Adipocyte (in vitro differentiated cells): ENCODE measurements around the gene PRKN.
A peak's percentile ranks its signal among the peaks of the same experiment; 100 is the strongest.

Experiments used
- DNase-seq: peaks from one replicate; pipeline ENCODE4 v3.0.0-alpha.2; 2015; ENCODE audit warnings: low read depth
- H3K27me3 ChIP-seq: replicated peaks from 2 replicates; pipeline ENCODE4 v1.7.0; 2013; ENCODE audit warnings: mild to moderate bottlenecking, low read length, moderate library complexity; ENCODE audit not compliant: control insufficient read depth, insufficient read depth
- H3K36me3 ChIP-seq: 2 replicates; pipeline ENCODE4 v1.7.0; 2013; ENCODE audit warnings: low read length, mild to moderate bottlenecking, moderate library complexity; ENCODE audit not compliant: control insufficient read depth, insufficient read depth, severe bottlenecking
- H3K4me1 ChIP-seq: 2 replicates; pipeline ENCODE4 v1.7.0; 2013; ENCODE audit warnings: mild to moderate bottlenecking, low read length, moderate library complexity; ENCODE audit not compliant: control insufficient read depth, insufficient read depth
- H3K4me3 ChIP-seq: 2 replicates; pipeline ENCODE4 v1.7.0; 2013; ENCODE audit warnings: mild to moderate bottlenecking, low read length, moderate library complexity
- H3K9ac ChIP-seq: 2 replicates; pipeline ENCODE4 v1.7.0; 2013; ENCODE audit warnings: mild to moderate bottlenecking, low read length, moderate library complexity
- H3K9me3 ChIP-seq: 2 replicates; pipeline ENCODE4 v1.7.0; 2013; ENCODE audit warnings: mild to moderate bottlenecking, low read length, moderate library complexity; ENCODE audit not compliant: control insufficient read depth

Gene PRKN

GRCh38 chr6:161954077-161954476 is 773.5 kb downstream of the PRKN start:
- DNase-seq: no peak
- Histone ChIP-seq H3K4me1 (peaks cover 8% of the 10 kb centered on the region), H3K36me3 (no peaks in the 10 kb centered on the region), H3K27me3 (no peaks in the 10 kb centered on the region), H3K4me3 (no peak overlapping the region), H3K9ac (no peak overlapping the region), H3K9me3 (no peaks in the 10 kb centered on the region)

GRCh38 chr6:161951126-161951525 is 776.4 kb downstream of the PRKN start:
- DNase-seq: no peak
- peaks cover 8% of the 10 kb centered on the region for H3K4me1 ChIP-seq
- no peaks in the 10 kb centered on the region for H3K9me3 ChIP-seq
- no peaks in the 10 kb centered on the region for H3K36me3 ChIP-seq
- H3K27me3 ChIP-seq: no peaks in the 10 kb centered on the region
- no peak overlapping the region for H3K4me3 ChIP-seq
- no peak overlapping the region for H3K9ac ChIP-seq

GRCh38 chr6:161949531-161949930 is 778.0 kb downstream of the PRKN start:
- Histone ChIP-seq H3K9ac (no peak overlapping the region), H3K4me1 (peaks cover 4% of the 10 kb centered on the region), H3K27me3 (no peaks in the 10 kb centered on the region), H3K36me3 (no peaks in the 10 kb centered on the region), H3K9me3 (no peaks in the 10 kb centered on the region), H3K4me3 (no peak overlapping the region)
- no peak for DNase-seq

GRCh38 chr6:161948462-161948861 is 779.1 kb downstream of the PRKN start:
- Histone ChIP-seq H3K36me3 (no peaks in the 10 kb centered on the region), H3K9me3 (no peaks in the 10 kb centered on the region), H3K4me1 (no peaks in the 10 kb centered on the region), H3K27me3 (no peaks in the 10 kb centered on the region), H3K9ac (no peak overlapping the region), H3K4me3 (no peak overlapping the region)
- no peak for DNase-seq

GRCh38 chr6:161947371-161947770 is 780.2 kb downstream of the PRKN start:
- Histone ChIP-seq H3K4me1 (no peaks in the 10 kb centered on the region), H3K9me3 (no peaks in the 10 kb centered on the region), H3K9ac (no peak overlapping the region), H3K27me3 (no peaks in the 10 kb centered on the region), H3K4me3 (no peak overlapping the region), H3K36me3 (no peaks in the 10 kb centered on the region)
- DNase-seq: no peak

- Histone ChIP-seq H3K36me3 (no peaks in the 10 kb centered on the region), H3K9me3 (no peaks in the 10 kb centered on the region), H3K9ac (no peak overlapping the region), H3K4me3 (no peak overlapping the region), H3K4me1 (no peaks in the 10 kb centered on the region), H3K27me3 (no peaks in the 10 kb centered on the region)
- no peak for DNase-seq
Measured at GRCh38 chr6:161946461-161946860, 781.1 kb downstream of the PRKN start.

GRCh38 chr6:161943561-161943960 is 784.0 kb downstream of the PRKN start:
- Histone ChIP-seq H3K9me3 (no peaks in the 10 kb centered on the region), H3K4me3 (no peak overlapping the region), H3K9ac (no peak overlapping the region), H3K36me3 (no peaks in the 10 kb centered on the region), H3K27me3 (no peaks in the 10 kb centered on the region), H3K4me1 (no peaks in the 10 kb centered on the region)
- no peak for DNase-seq

GRCh38 chr6:161941565-161941964 is 786.0 kb downstream of the PRKN start:
- no peak overlapping the region for H3K9ac ChIP-seq
- no peaks in the 10 kb centered on the region for H3K4me1 ChIP-seq

GRCh38 chr6:161940519-161940918 is 787.0 kb downstream of the PRKN start:
- H3K27me3 ChIP-seq: no peaks in the 10 kb centered on the region
- no peaks in the 10 kb centered on the region for H3K9me3 ChIP-seq
- no peak for DNase-seq
- no peak overlapping the region for H3K4me3 ChIP-seq
- no peaks in the 10 kb centered on the region for H3K4me1 ChIP-seq
- no peak overlapping the region for H3K9ac ChIP-seq
- no peaks in the 10 kb centered on the region for H3K36me3 ChIP-seq

More at GRCh38 chr6:161941565-161941964, 786.0 kb downstream of the PRKN start:
- no peaks in the 10 kb centered on the region for H3K36me3 ChIP-seq
- H3K4me3 ChIP-seq: no peak overlapping the region
- H3K27me3 ChIP-seq: no peaks in the 10 kb centered on the region
- no peaks in the 10 kb centered on the region for H3K9me3 ChIP-seq
- no peak for DNase-seq

- peaks cover 6% of the 10 kb centered on the region for H3K4me1 ChIP-seq
- no peaks in the 10 kb centered on the region for H3K9me3 ChIP-seq
- H3K4me3 ChIP-seq: no peak overlapping the region
- H3K9ac ChIP-seq: no peak overlapping the region
- DNase-seq: no peak
- H3K36me3 ChIP-seq: no peaks in the 10 kb centered on the region
- H3K27me3 ChIP-seq: no peaks in the 10 kb centered on the region
Measured at GRCh38 chr6:161926324-161926723, 801.2 kb downstream of the PRKN start.

- H3K36me3 ChIP-seq: no peaks in the 10 kb centered on the region
- H3K9ac ChIP-seq: no peak overlapping the region
- peaks cover 6% of the 10 kb centered on the region for H3K4me1 ChIP-seq
- no peak for DNase-seq
- H3K4me3 ChIP-seq: no peak overlapping the region
- H3K9me3 ChIP-seq: no peaks in the 10 kb centered on the region
- no peaks in the 10 kb centered on the region for H3K27me3 ChIP-seq
Measured at GRCh38 chr6:161924516-161925116, 803.0 kb downstream of the PRKN start.

- no peaks in the 10 kb centered on the region for H3K9me3 ChIP-seq
- no peaks in the 10 kb centered on the region for H3K36me3 ChIP-seq
- no peaks in the 10 kb centered on the region for H3K27me3 ChIP-seq
- H3K9ac ChIP-seq: no peak overlapping the region
- peaks cover 6% of the 10 kb centered on the region for H3K4me1 ChIP-seq
- no peak overlapping the region for H3K4me3 ChIP-seq
- peak; percentile 28 for DNase-seq
Measured at GRCh38 chr6:161922631-161923119, 804.9 kb downstream of the PRKN start.
